RWPE1 (cell line): ENCODE results near the gene UBE2E1.

Experiments used
- CTCF ChIA-PET: fragments of 350-600 bp; sonication (Branson Sonifier 250); formaldehyde crosslinking; extraction: SDS; loops from one replicate; lab custom pipeline; 2021; lab: Yijun Ruan, JAX
- POLR2A ChIA-PET: fragments of 400-600 bp; formaldehyde crosslinking; extraction: SDS; loops from one replicate; lab custom pipeline; 2020; ENCODE audit warnings: antibody characterized with exemption; ENCODE audit not compliant: low non-redundant PET; lab: Yijun Ruan, JAX
- DNase-seq: peaks from one replicate; pipeline ENCODE4 v3.0.0; 2012; ENCODE audit warnings: low spot score
- H3K27ac ChIP-seq: fragments of 450-650 bp; 2 replicates; pipeline ENCODE4 v1.5.1; 2017
- TF ChIP-seq, protein P1 (sequence below): fragments of 450-650 bp; conservative IDR thresholded peaks from 2 replicates; pipeline ENCODE4 v1.5.1; 2017; ENCODE audit warnings: low read depth, mild to moderate bottlenecking

The UBE2E1 gene

DNA sequence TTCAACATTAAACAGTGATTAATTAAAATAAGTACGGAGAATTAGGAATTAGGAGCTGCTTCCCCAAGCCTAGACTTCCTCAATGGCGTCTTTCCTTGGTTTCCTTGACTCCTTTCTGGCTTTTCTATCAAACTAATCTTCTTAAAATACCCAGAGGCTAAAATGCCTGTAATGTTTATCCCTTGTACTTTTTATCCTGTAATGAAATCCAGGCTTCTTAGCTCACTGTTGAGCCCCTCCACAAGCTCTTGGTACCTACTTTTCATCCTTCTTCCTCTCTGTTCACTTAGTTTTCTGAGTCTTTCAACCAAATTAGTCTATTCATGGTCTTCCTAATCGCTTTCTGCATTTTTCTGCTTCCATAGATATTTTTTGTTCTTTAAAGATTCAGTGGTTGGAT, 6.9 kb upstream of the UBE2E1 start:
- ChIA-PET POLR2A (no interaction called here), CTCF (no interaction called here)
- TF ChIP-seq, protein P1, sequence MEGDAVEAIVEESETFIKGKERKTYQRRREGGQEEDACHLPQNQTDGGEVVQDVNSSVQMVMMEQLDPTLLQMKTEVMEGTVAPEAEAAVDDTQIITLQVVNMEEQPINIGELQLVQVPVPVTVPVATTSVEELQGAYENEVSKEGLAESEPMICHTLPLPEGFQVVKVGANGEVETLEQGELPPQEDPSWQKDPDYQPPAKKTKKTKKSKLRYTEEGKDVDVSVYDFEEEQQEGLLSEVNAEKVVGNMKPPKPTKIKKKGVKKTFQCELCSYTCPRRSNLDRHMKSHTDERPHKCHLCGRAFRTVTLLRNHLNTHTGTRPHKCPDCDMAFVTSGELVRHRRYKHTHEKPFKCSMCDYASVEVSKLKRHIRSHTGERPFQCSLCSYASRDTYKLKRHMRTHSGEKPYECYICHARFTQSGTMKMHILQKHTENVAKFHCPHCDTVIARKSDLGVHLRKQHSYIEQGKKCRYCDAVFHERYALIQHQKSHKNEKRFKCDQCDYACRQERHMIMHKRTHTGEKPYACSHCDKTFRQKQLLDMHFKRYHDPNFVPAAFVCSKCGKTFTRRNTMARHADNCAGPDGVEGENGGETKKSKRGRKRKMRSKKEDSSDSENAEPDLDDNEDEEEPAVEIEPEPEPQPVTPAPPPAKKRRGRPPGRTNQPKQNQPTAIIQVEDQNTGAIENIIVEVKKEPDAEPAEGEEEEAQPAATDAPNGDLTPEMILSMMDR, result no peak
- DNase-seq, result no peak
- no peak overlapping the region for H3K27ac ChIP-seq

DNA sequence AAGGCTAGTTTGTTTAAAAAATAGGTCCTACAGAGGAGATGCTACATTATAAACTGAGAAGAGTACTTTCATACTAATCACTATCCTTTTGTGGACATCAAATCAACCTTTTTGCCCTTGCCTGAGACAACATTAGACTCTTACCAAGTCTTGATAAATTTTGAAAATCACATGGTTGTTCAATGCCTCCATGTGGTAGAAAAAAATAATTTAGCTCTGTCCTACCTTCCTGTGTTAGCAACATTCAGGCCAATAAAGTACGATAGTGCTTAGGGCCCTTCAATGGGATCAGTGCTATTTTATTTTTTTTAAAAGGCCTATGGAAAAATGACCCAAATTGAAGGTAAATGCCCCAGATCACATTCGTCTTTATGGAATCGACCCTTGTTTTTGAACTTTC, 5.0 kb upstream of the UBE2E1 start:
- POLR2A ChIA-PET, result no interaction called here
- no peak for DNase-seq

DNA sequence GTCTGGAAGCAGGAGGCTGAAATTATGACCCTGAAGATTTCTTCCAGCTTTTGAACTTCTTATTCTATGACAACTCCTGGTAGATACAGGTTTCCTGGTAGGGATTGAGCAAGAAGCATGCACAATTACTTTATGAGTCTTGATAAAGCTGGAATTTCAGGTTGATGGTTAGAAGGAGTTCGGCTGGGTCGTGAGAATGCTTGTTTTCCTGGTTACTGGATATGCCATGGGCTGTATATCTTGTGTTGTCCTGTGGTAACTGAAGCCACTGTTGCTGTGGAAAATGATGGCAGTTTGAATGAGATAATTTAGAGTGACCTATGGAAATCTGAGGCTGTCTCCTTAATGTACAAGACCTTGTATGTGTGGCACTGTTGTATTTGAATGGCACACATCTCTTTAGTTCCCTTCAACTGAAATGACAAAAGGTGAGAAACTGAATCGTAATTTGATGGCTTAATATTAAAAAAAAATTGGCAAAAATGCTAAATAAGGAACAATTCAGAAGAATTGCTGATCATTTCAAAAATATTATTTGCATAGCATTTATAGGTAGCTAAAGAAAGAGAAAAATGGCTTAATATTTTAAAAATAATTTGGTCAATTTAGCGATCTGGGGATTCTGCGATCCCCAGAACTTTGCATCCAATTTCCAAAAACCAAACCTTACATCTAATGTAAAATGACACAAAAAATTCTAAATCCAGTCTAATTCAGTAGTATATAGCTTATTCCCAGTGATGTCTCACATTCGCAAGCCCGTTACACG, 1.1 kb upstream of the UBE2E1 start:
- DNase-seq, result no peak
- POLR2A ChIA-PET, result no interaction called here

More for the DNA sequence above, 5.0 kb upstream of the UBE2E1 start:
- TF ChIP-seq, protein P1, result 0 out of 2 replicates have a peak, but pooled peaks have one; percentile 25
- CTCF ChIA-PET, result no interaction called here
- H3K27ac ChIP-seq, result no peak overlapping the region

DNA sequence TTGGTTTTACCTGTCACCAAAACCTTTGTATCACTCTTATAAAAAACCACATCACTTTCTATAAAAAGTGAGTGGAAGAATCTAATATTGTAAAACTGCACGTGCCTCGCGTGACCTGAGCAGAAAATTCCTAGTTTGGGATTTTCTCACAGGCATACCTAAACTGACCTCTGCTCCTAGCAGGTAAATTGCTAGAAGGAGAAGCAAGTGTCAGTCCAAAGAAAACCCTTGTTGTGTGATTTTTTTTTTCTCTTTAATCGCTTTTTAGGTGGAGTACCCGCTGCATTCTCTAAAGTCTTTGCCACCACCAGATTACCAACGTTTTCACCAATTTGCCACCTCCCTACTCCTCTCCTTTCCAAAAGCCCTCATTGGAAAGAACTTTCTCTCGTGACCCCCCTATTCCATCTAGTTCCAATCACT, 534 bp upstream of the UBE2E1 start:
- peak overlapping the region; percentile 82 for H3K27ac ChIP-seq
- CTCF ChIA-PET, result interaction anchor here (0.7 kb wide), 1 partner anchor 351 kb away, joined by 3 read pairs; no protein-coding TSS in a partner anchor
- POLR2A ChIA-PET, result no interaction called here
- no peak for DNase-seq
- TF ChIP-seq, protein P1, result no peak

More for the DNA sequence above, 1.1 kb upstream of the UBE2E1 start:
- no peak overlapping the region for H3K27ac ChIP-seq
- TF ChIP-seq, protein P1, result no peak
- CTCF ChIA-PET, result interaction anchor here (0.7 kb wide), 1 partner anchor 351 kb away, joined by 3 read pairs; no protein-coding TSS in a partner anchor

DNA sequence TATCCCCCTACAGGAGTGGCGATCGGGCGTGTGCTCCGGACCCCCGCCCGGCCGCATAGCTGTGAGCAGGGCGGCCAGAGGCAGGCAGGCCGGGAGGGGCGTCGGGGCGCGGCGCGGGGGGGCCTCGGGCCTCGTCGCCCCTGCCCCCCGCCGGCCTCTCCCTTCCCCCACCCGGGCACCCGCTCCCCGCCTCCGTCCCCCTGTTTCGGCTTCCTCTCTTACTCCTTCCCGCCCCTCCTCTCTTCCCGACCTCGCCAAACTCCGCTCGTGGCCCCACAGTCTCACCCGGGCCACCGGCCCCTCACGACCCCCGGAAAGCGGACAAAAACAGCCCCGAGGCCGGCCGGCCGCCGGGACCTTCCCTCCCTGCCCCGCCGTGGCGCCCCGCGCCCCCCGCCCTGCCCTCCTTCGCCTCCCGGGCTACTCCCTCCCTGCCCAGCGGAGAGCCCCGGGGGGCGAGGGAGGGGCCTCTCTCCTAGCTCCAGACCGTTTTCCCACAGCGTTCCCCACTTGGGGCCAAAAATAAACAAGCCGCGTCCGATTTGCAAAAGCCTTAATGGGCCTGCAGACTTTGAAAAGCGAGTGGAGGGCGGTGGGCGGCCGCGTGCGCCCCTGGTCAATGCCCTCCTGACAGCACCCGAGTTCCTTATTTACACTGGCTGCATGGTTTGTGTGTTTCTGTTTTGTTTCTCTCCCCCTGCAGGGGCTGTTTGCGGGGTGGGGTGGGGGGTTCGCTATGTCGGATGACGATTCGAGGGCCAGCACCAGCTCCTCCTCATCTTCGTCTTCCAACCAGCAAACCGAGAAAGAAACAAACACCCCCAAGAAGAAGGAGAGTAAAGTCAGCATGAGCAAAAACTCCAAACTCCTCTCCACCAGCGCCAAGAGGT, 1.0 kb downstream of the UBE2E1 start:
- ChIA-PET POLR2A (no interaction called here), CTCF (interaction anchor here (0.6 kb wide), 2 partner anchors 805 to 818 kb away, joined by 3 read pairs; no protein-coding TSS in a partner anchor)
- TF ChIP-seq, protein P1, result no peak
- H3K27ac ChIP-seq, result peak overlapping the region; percentile 82
- DNase-seq, result no peak

DNA sequence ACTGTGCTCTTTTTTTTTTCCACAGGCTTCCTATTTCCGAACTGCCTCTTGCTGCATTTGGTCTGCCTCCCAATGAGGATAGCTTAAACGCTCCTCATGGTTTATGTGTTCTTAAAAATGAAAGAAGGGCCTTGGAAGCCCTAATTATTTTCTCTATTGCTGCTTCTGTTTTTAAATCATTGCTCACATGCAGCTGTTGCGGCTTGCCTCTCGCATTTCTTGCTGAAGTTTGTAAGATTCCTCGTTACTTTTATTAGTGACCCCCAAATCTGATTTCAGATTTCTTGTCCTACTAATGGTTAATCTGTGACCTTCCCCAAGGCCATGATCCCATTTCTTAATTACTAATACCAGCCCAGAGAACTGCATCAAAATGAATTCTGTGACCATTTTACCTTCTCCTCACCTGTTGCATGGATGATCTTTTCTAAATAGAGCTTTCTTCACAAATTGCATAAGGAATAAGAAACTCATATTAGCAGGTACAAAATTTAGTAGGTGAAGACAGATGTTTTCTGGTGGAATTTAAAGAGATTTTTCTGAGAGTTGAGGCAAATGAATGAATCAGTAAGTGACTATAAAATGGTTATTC, 1.8 kb downstream of the UBE2E1 start:
- TF ChIP-seq, protein P1, result no peak
- ChIA-PET POLR2A (no interaction called here), CTCF (interaction anchor here (0.6 kb wide), 1 partner anchor 819 kb away, joined by 3 read pairs; no protein-coding TSS in a partner anchor)
- peak overlapping the region; percentile 82 for H3K27ac ChIP-seq
- no peak for DNase-seq
